HCT116 (cell line): Measurements from ENCODE around the gene COL4A1. TPM values are rescaled to one million over a fixed set of nuclear protein-coding genes. Genes with fewer than 3 reads are reported as not detected.

Experiments
- ATAC-seq: fragments of 200-7000 bp; cut with Tn5 transposase; 2 replicates; pipeline ENCODE4 v1.9.1; 2020; ENCODE audit warnings: mild to moderate bottlenecking, moderate library complexity
- BruUV-seq: library from RNA; stranded (reverse); fragments of 400-500 nt; replicated peaks from 2 replicates; lab custom pipeline; 2021; lab: Mats Ljungman, UMichigan
- CTCF ChIA-PET: fragments of 300-600 bp; sonication (Branson Sonifier 250); formaldehyde crosslinking; loops from one replicate; lab custom pipeline; 2021; ENCODE audit warnings: antibody characterized with exemption; lab: Charles Lee
- POLR2A ChIA-PET: fragments of 300-600, 350-600 bp; sonication (Branson Sonifier 250); formaldehyde crosslinking; loops from one replicate; lab custom pipeline; 2021; ENCODE audit warnings: antibody characterized with exemption; lab: Charles Lee
- RAD21 ChIA-PET, 2 experiments: fragments of 300-600 bp; sonication (Branson Sonifier 250); formaldehyde crosslinking; loops; one replicate each; lab custom pipeline; 2023; ENCODE audit warnings: low total read pairs in 2 of 2; ENCODE audit not compliant: uncharacterized antibody in 2 of 2, unreplicated experiment in 2 of 2, low non-redundant PET in 1 of 2; lab: Charles Lee
- DNase-seq: peaks from one replicate; pipeline ENCODE4 v3.0.0-alpha.2; 2010; ENCODE audit warnings: low read depth, low spot score
- H2AFZ ChIP-seq: fragments of 200-600 bp; shearing (Covaris generic), sonication (generic); 2 replicates; pipeline ENCODE4 v1.6.1; 2017; ENCODE audit warnings: low read depth, mixed run types, mixed read lengths, antibody characterized with exemption, low read length; ENCODE audit not compliant: poor library complexity, severe bottlenecking
- H3K27ac ChIP-seq: 2 replicates; pipeline ENCODE4 v1.5.1; 2012; ENCODE audit warnings: low read depth, low read length
- H3K27me3 ChIP-seq: fragments of 200-600 bp; sonication (generic); 2 replicates; pipeline ENCODE4 v1.6.1; 2016; ENCODE audit warnings: mixed run types, low read length, mixed read lengths; ENCODE audit not compliant: insufficient read depth
- H3K36me3 ChIP-seq, 2 experiments: fragments of 200-500 bp in 1 of 2; fragments of 200-600 bp in 1 of 2; sonication (Bioruptor generic) in 1 of 2; sonication (generic) in 1 of 2; 2 replicates each; pipeline versions ENCODE4 v1.5.1 to v1.6.1; 2014 to 2016; ENCODE audit warnings: low read length in 2 of 2, inconsistent platforms in 1 of 2, mixed read lengths in 1 of 2, mixed run types in 1 of 2; ENCODE audit not compliant: insufficient read depth in 2 of 2, control insufficient read depth in 1 of 2
- H3K4me1 ChIP-seq, 2 experiments: fragments of 200-600 bp in 1 of 2; sonication (generic) in 1 of 2; 2 replicates each; pipeline versions ENCODE4 v1.5.1 to v1.6.1; 2012 to 2017; ENCODE audit warnings: low read length in 2 of 2, inconsistent platforms in 1 of 2, mild to moderate bottlenecking in 1 of 2, mixed read lengths in 1 of 2, mixed run types in 1 of 2, moderate library complexity in 1 of 2; ENCODE audit not compliant: insufficient read depth in 2 of 2, control insufficient read depth in 1 of 2
- H3K4me2 ChIP-seq: fragments of 200-600 bp; sonication (generic); 2 replicates; pipeline ENCODE4 v1.6.1; 2017; ENCODE audit warnings: mixed run types, low read length, mixed read lengths
- H3K4me3 ChIP-seq, 2 experiments: fragments of 200-600 bp in 1 of 2; sonication (generic) in 1 of 2; replicated peaks in 1 of 2; 2 replicates each; pipeline ENCODE4 v1.5.1; 2011 to 2016; ENCODE audit warnings: low read length in 2 of 2, control low read depth in 1 of 2, low read depth in 1 of 2, mild to moderate bottlenecking in 1 of 2, mixed read lengths in 1 of 2, mixed run types in 1 of 2
- H3K79me2 ChIP-seq: fragments of 200-600 bp; sonication (generic); 2 replicates; pipeline ENCODE4 v1.6.1; 2017; ENCODE audit warnings: mild to moderate bottlenecking, mixed run types, low read length, moderate library complexity, mixed read lengths; ENCODE audit not compliant: insufficient read depth
- H3K9ac ChIP-seq: fragments of 200-600 bp; sonication (generic); 2 replicates; pipeline ENCODE4 v1.6.1; 2016; ENCODE audit warnings: low read length, mixed read lengths
- H3K9me2 ChIP-seq: fragments of 200-600 bp; sonication (generic), shearing (Covaris generic); 2 replicates; pipeline ENCODE4 v1.6.1; 2017; ENCODE audit warnings: mixed run types, mild to moderate bottlenecking, moderate library complexity; ENCODE audit not compliant: insufficient read depth
- H3K9me3 ChIP-seq, 2 experiments: fragments of 200-500 bp in 1 of 2; fragments of 200-600 bp in 1 of 2; sonication (Bioruptor generic) in 1 of 2; sonication (generic) in 1 of 2; 2 replicates each; pipeline ENCODE4 v1.6.1; 2014 to 2017; ENCODE audit warnings: low read length in 2 of 2, mixed read lengths in 2 of 2, inconsistent platforms in 1 of 2, low read depth in 1 of 2, mild to moderate bottlenecking in 1 of 2, mixed run types in 1 of 2, moderate library complexity in 1 of 2; ENCODE audit not compliant: control insufficient read depth in 1 of 2, insufficient read depth in 1 of 2
- H4K20me1 ChIP-seq: fragments of 200-600 bp; sonication (generic), shearing (Covaris generic); 2 replicates; pipeline ENCODE4 v1.6.1; 2017; ENCODE audit warnings: mixed run types, mild to moderate bottlenecking, moderate library complexity; ENCODE audit not compliant: insufficient read depth
- ATF3 ChIP-seq: IDR thresholded peaks from 2 replicates; pipeline ENCODE4 v1.6.1; 2012
- CBX3 ChIP-seq: IDR thresholded peaks from 2 replicates; pipeline ENCODE4 v1.6.1; 2012; ENCODE audit warnings: low read depth
- CEBPB ChIP-seq: IDR thresholded peaks from 2 replicates; pipeline ENCODE4 v1.6.1; 2012; ENCODE audit warnings: low read depth
- CTCF ChIP-seq, 3 experiments: fragments of 200-600 bp in 1 of 3; sonication (generic) in 1 of 3; IDR thresholded peaks in 2 of 3; conservative IDR thresholded peaks in 1 of 3; 2 replicates each; pipeline ENCODE4 v1.5.1; 2012 to 2017; ENCODE audit warnings: low read depth in 2 of 3, low read length in 2 of 3, antibody characterized with exemption in 1 of 3, borderline replicate concordance in 1 of 3, control low read depth in 1 of 3, mild to moderate bottlenecking in 1 of 3, mixed read lengths in 1 of 3, mixed run types in 1 of 3, moderate library complexity in 1 of 3; ENCODE audit not compliant: insufficient read depth in 1 of 3
- EGR1 ChIP-seq: IDR thresholded peaks from 2 replicates; pipeline ENCODE4 v1.6.1; 2012; ENCODE audit warnings: low read depth
- ELF1 ChIP-seq: IDR thresholded peaks from 2 replicates; pipeline ENCODE4 v1.6.1; 2012; ENCODE audit warnings: low read depth, borderline replicate concordance
- EZH2 ChIP-seq: fragments of 200-600 bp; sonication (generic); IDR thresholded peaks from 2 replicates; pipeline ENCODE4 v1.6.1; 2017; ENCODE audit warnings: antibody characterized with exemption, mixed run types
- EZH2phosphoT487 ChIP-seq: fragments of 200-600 bp; IDR thresholded peaks from 2 replicates; pipeline ENCODE4 v1.6.1; 2018; ENCODE audit warnings: antibody characterized with exemption, borderline replicate concordance
- MAX ChIP-seq: IDR thresholded peaks from 2 replicates; pipeline ENCODE4 v1.6.1; 2012
- POLR2A ChIP-seq: IDR thresholded peaks from 2 replicates; pipeline ENCODE4 v1.7.0; 2011; ENCODE audit warnings: borderline replicate concordance; ENCODE audit not compliant: insufficient read depth, insufficient read length; ENCODE audit errors: extremely low read depth
- SP1 ChIP-seq: IDR thresholded peaks from 2 replicates; pipeline ENCODE4 v1.6.1; 2012; ENCODE audit warnings: low read depth
- ZFX ChIP-seq: fragments of 450-650 bp; IDR thresholded peaks from 2 replicates; pipeline ENCODE4 v1.6.1; 2017
- ZNF274 ChIP-seq: fragments of 200-500 bp; sonication (Bioruptor generic); IDR thresholded peaks from 2 replicates; pipeline ENCODE4 v1.6.1; 2014; ENCODE audit warnings: mild to moderate bottlenecking, low read depth, low read length, inconsistent platforms
- intact Hi-C: fragments of 100-400 bp; cut with micrococcal nuclease; formaldehyde crosslinking; loops from 2 replicates; pipeline ENCODE4 v1.10.0; 2022
- total RNA-seq: library from RNA; stranded (reverse); gene quantifications from one replicate; pipeline ENCODE4 v1.2.1, GENCODE V29; 2021; ENCODE audit not compliant: unreplicated experiment
- TF ChIP-seq, protein P1 (sequence below): IDR thresholded peaks from 2 replicates; pipeline ENCODE4 v1.6.1; 2011; ENCODE audit warnings: mild to moderate bottlenecking, low read length, moderate library complexity; ENCODE audit not compliant: insufficient replicate concordance; ENCODE audit errors: extremely low read depth

The COL4A1 gene
- total RNA-seq, 1 experiment from 2014 or later, result 0.57 TPM

GRCh38 chr13:110215606-110216005 lies 91.4 kb downstream of the COL4A1 start:
- Histone ChIP-seq H3K9me3 (no peaks in the 10 kb centered on the region), H3K36me3 (no peaks in the 10 kb centered on the region), H3K4me3 (no peak overlapping the region), H3K9me2 (no peaks in the 10 kb centered on the region), H3K4me2 (no peak overlapping the region), H3K4me1 (peaks cover 0 to 6% of the 10 kb centered on the region in 2 experiments; a peak in 1 of 4 replicates), H4K20me1 (no peaks in the 10 kb centered on the region), H3K79me2 (no peaks in the 10 kb centered on the region), H3K9ac (no peak overlapping the region), H3K27ac (no peak overlapping the region), H3K27me3 (no peaks in the 10 kb centered on the region), H2AFZ (no peak overlapping the region)
- intact Hi-C loops, result no loop called here
- no TSS peak for BruUV-seq
- no peak for DNase-seq
- no peak for ATAC-seq
- CTCF ChIA-PET, result no interaction called here
- RAD21 ChIA-PET, result no interaction called here
- POLR2A ChIA-PET, result no interaction called here
- TF ChIP-seq ELF1 (no peak), EZH2phosphoT487 (no peak), CEBPB (no peak), ATF3 (no peak), CBX3 (no peak), ZFX (no peak), ZNF274 (no peak)
- TF ChIP-seq, protein P1, sequence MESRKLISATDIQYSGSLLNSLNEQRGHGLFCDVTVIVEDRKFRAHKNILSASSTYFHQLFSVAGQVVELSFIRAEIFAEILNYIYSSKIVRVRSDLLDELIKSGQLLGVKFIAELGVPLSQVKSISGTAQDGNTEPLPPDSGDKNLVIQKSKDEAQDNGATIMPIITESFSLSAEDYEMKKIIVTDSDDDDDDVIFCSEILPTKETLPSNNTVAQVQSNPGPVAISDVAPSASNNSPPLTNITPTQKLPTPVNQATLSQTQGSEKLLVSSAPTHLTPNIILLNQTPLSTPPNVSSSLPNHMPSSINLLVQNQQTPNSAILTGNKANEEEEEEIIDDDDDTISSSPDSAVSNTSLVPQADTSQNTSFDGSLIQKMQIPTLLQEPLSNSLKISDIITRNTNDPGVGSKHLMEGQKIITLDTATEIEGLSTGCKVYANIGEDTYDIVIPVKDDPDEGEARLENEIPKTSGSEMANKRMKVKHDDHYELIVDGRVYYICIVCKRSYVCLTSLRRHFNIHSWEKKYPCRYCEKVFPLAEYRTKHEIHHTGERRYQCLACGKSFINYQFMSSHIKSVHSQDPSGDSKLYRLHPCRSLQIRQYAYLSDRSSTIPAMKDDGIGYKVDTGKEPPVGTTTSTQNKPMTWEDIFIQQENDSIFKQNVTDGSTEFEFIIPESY, result no peak

- DNase-seq (no peak), ATAC-seq (no peak)
- no peaks in the 10 kb centered on the region for H3K36me3 ChIP-seq
- no peaks in the 10 kb centered on the region for H3K79me2 ChIP-seq
- ChIA-PET POLR2A (no interaction called here), RAD21 (no interaction called here), CTCF (no interaction called here)
- H3K9ac ChIP-seq, result no peak overlapping the region
- H2AFZ ChIP-seq, result no peak overlapping the region
- no peak overlapping the region for H3K4me2 ChIP-seq
- no peaks in the 10 kb centered on the region for H3K27me3 ChIP-seq
- H3K4me1 ChIP-seq, result peaks cover 0 to 6% of the 10 kb centered on the region in 2 experiments; a peak in 1 of 4 replicates
- H4K20me1 ChIP-seq, result no peaks in the 10 kb centered on the region
- H3K9me2 ChIP-seq, result no peaks in the 10 kb centered on the region
- no peak overlapping the region for H3K27ac ChIP-seq
- H3K9me3 ChIP-seq, result no peaks in the 10 kb centered on the region
- intact Hi-C loops, result no loop called here
- no peak overlapping the region for H3K4me3 ChIP-seq
- no TSS peak for BruUV-seq
- no peak for TF ChIP-seq ZNF274
- TF ChIP-seq SP1, result no peak
- no peak for TF ChIP-seq EGR1
- TF ChIP-seq CEBPB, result no peak
- no peak for TF ChIP-seq CBX3
- no peak for TF ChIP-seq POLR2A
- no peak for TF ChIP-seq CTCF (IDR thresholded peaks at IDR 0.05 in 2 of 3, conservative IDR thresholded peaks at IDR 0.05 in 1 of 3; ENCODE audit: borderline replicate concordance in 1 of 3, insufficient read depth in 1 of 3, low read depth in 2 of 3, low read length in 2 of 3)
- TF ChIP-seq EZH2, result no peak
- TF ChIP-seq, protein P1, result no peak
- TF ChIP-seq MAX, result no peak
Observed at GRCh38 chr13:110214637-110215036, 92.3 kb downstream of the COL4A1 start.
